MCF 10A (cell line): ENCODE results near the gene PRRX2. TPM values are rescaled to one million over a fixed set of nuclear protein-coding genes. Genes with fewer than 3 reads are reported as not detected.

Experiments used
- BruUV-seq: library from RNA; stranded (reverse); fragments of 400-500 nt; replicated peaks from 2 replicates; lab custom pipeline; 2021; lab: Mats Ljungman, UMichigan
- CTCF ChIA-PET: fragments of 300-600 bp; sonication (Branson Sonifier 250); formaldehyde crosslinking; extraction: SDS; loops from one replicate; lab custom pipeline; 2021; ENCODE audit warnings: antibody characterized with exemption, inconsistent platforms; lab: Yijun Ruan, JAX
- POLR2A ChIA-PET: fragments of 300-600, 350-650 bp; sonication (Branson Sonifier 250); formaldehyde crosslinking; extraction: SDS; loops from one replicate; lab custom pipeline; 2020; ENCODE audit warnings: antibody characterized with exemption, inconsistent platforms; lab: Yijun Ruan, JAX
- DNase-seq: peaks from one replicate; pipeline ENCODE4 v3.0.0-alpha.2; 2018; ENCODE audit not compliant: unreplicated experiment
- H3K27ac Mint-ChIP-seq: one replicate; pipeline ENCODE4 v1.8.0; 2022; ENCODE audit warnings: mild to moderate bottlenecking, low read depth, mixed read lengths; ENCODE audit not compliant: unreplicated experiment
- H3K27me3 Mint-ChIP-seq: one replicate; pipeline ENCODE4 v1.8.0; 2022; ENCODE audit warnings: mixed read lengths; ENCODE audit not compliant: insufficient read depth, unreplicated experiment
- H3K36me3 Mint-ChIP-seq: one replicate; pipeline ENCODE4 v1.8.0; 2022; ENCODE audit warnings: mild to moderate bottlenecking, moderate library complexity, mixed read lengths; ENCODE audit not compliant: insufficient read depth, unreplicated experiment
- H3K4me1 Mint-ChIP-seq: one replicate; pipeline ENCODE4 v1.8.0; 2022; ENCODE audit warnings: mixed read lengths; ENCODE audit not compliant: insufficient read depth, unreplicated experiment
- H3K4me3 Mint-ChIP-seq: one replicate; pipeline ENCODE4 v1.8.0; 2022; ENCODE audit warnings: mild to moderate bottlenecking, moderate library complexity, mixed read lengths; ENCODE audit not compliant: unreplicated experiment
- H3K9me3 Mint-ChIP-seq: one replicate; pipeline ENCODE4 v1.8.0; 2022; ENCODE audit warnings: mixed read lengths; ENCODE audit not compliant: unreplicated experiment
- intact Hi-C: fragments of 100-400 bp; cut with micrococcal nuclease; formaldehyde crosslinking; loops from 2 replicates; pipeline ENCODE4 v1.14.1; 2022
- total RNA-seq: library from RNA; stranded (reverse); gene quantifications from 2 replicates; pipeline ENCODE4 v1.2.3, GENCODE V29; 2022
- TF ChIP-seq, protein P1 (sequence below): fragments of 200-600 bp; IDR thresholded peaks from one replicate; pipeline ENCODE4 v1.8.0; 2022; ENCODE audit warnings: antibody characterized with exemption, mild to moderate bottlenecking; ENCODE audit not compliant: unreplicated experiment

Gene PRRX2
- total RNA-seq, 1 experiment from 2014 or later = not detected

DNA sequence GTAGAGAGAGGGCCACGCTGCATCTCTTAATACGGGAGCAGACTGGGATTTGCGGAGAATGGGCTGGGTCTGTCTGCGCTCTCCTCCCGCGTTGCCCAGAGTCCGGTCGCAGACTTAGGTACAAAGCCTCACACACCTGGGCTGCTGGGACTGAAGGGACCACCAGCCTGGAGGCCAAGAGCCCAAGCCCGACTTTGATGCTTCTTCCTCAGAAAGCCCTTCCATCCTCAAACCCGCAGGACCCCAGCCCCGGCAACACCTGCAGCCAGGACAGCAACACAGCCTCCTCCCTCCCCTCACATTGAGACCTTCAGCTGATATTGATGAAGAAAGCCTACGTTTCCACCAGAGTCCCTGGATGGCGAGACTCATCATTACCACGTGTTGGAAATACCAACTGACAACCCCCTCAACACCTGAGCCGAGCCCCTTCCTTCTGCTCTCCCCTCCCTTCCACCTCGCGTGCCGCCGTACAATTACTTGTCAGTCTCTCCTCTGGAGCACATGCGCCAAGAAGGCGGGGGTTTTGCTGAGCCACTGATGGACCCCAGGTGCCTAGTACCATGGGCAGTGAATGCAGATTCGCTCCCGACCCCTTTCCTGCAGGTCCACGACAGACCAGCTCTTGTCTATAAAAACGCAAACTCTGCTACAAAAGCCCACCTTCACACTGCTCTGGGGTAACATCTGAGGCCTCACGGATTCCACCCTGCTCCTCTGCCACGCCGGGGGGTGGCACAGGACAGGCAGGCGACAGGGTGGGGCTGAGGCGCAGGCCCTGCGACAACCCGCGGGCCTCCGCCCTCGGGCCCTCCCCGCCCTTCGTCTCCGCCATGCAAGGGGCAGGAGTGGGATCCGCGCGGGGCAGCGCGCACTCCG, 24.3 kb upstream of the PRRX2 start:
- ChIA-PET CTCF (interaction anchor here (0.6 to 6.0 kb wide), 16 partner anchors 11 to 498 kb away, joined by 3 to 45 read pairs (median 4); no protein-coding TSS in a partner anchor), POLR2A (interaction anchor here (0.7 to 6.5 kb wide), 10 partner anchors 12 to 500 kb away, joined by 3 to 55 read pairs (median 4); partner anchors contain the start of gene NTMT1)
- DNase-seq = no peak
- no peaks in the 10 kb centered on the region for H3K27me3 Mint-ChIP-seq
- peak overlapping the region; percentile 87 for H3K4me3 Mint-ChIP-seq
- no peaks in the 10 kb centered on the region for H3K9me3 Mint-ChIP-seq
- TSS peak; percentile 14 for BruUV-seq
- H3K27ac Mint-ChIP-seq = peak overlapping the region; percentile 79
- TF ChIP-seq, protein P1, sequence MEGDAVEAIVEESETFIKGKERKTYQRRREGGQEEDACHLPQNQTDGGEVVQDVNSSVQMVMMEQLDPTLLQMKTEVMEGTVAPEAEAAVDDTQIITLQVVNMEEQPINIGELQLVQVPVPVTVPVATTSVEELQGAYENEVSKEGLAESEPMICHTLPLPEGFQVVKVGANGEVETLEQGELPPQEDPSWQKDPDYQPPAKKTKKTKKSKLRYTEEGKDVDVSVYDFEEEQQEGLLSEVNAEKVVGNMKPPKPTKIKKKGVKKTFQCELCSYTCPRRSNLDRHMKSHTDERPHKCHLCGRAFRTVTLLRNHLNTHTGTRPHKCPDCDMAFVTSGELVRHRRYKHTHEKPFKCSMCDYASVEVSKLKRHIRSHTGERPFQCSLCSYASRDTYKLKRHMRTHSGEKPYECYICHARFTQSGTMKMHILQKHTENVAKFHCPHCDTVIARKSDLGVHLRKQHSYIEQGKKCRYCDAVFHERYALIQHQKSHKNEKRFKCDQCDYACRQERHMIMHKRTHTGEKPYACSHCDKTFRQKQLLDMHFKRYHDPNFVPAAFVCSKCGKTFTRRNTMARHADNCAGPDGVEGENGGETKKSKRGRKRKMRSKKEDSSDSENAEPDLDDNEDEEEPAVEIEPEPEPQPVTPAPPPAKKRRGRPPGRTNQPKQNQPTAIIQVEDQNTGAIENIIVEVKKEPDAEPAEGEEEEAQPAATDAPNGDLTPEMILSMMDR = no peak
- peaks cover 8% of the 10 kb centered on the region for H3K4me1 Mint-ChIP-seq
- peaks cover 10% of the 10 kb centered on the region for H3K36me3 Mint-ChIP-seq
- intact Hi-C loops = no loop called here

GRCh38 chr9:129641750-129642585, 23.5 kb upstream of the PRRX2 start, which contains the start of gene ASB6:
Gene ASB6, minus strand, starts transcription at chr9:129642151. Its CDS starts 152 bp downstream, at chr9:129641999.
- peak; percentile 93 for DNase-seq
- CTCF ChIA-PET = interaction anchor here (0.6 to 6.0 kb wide), 17 partner anchors 8 to 512 kb away, joined by 3 to 45 read pairs (median 4); no protein-coding TSS in a partner anchor
- Mint-ChIP-seq H3K27ac (peak within 1 kb of the TSS; percentile 79), H3K4me1 (peaks cover 12% of the 10 kb centered on the region), H3K9me3 (no peaks in the 10 kb centered on the region), H3K27me3 (no peaks in the 10 kb centered on the region), H3K36me3 (peaks cover 10% of the 10 kb centered on the region), H3K4me3 (peak within 1 kb of the TSS; percentile 87)
- no TSS peak for BruUV-seq
- TF ChIP-seq, protein P1 = peak; percentile 97
- POLR2A ChIA-PET = interaction anchor here (0.7 to 6.5 kb wide), 14 partner anchors 13 to 475 kb away, joined by 3 to 55 read pairs (median 4); partner anchors contain the start of genes C9orf78, NTMT1, PTGES and USP20
- intact Hi-C loops = loop anchor here (1.0 kb wide), 2 partner anchors 95 to 141 kb away; no protein-coding TSS in a partner anchor

DNA sequence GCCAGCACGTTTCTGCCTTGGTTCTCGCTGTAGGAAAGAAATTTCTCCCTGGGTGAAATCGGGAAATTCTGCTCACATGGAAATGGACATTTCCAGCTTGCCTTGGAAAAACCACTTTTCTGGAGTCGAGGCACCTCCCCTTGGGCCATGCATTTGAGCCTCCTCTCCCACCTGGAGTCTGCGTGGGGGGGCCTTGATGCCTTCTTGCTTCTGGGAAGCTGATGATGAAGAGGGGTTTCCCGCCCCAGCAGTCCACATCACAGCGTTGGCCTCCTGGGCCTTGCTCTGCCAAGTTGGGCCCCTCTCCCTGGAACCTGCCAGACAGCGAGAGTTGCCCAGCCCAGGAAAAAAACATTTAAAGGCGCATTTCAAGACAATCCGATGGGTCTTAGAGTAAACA, 21.7 kb upstream of the PRRX2 start:
- no TSS peak for BruUV-seq
- Mint-ChIP-seq H3K4me1 (peaks cover 12% of the 10 kb centered on the region), H3K9me3 (peaks cover 10% of the 10 kb centered on the region), H3K4me3 (no peak overlapping the region), H3K27me3 (no peaks in the 10 kb centered on the region), H3K36me3 (no peaks in the 10 kb centered on the region), H3K27ac (no peak overlapping the region)
- ChIA-PET CTCF (interaction anchor here (0.7 to 6.0 kb wide), 11 partner anchors 19 to 147 kb away, joined by 3 to 45 read pairs (median 4); no protein-coding TSS in a partner anchor), POLR2A (interaction anchor here (0.8 to 2.1 kb wide), 4 partner anchors 72 to 191 kb away, joined by 3 to 5 read pairs (median 4); partner anchors contain the start of genes C9orf78 and USP20)
- intact Hi-C loops = no loop called here
- TF ChIP-seq, protein P1 = no peak
- no peak for DNase-seq
